H9 (cell line): Measurements from ENCODE around the gene C19orf44. TPM values are rescaled to one million over a fixed set of nuclear protein-coding genes. Genes with fewer than 3 reads are reported as not detected.
A peak's percentile ranks its signal among the peaks of the same experiment; 100 is the strongest.

Experiments
- DNase-seq: peaks from one replicate; pipeline ENCODE4 v3.0.0-alpha.2; 2017
- H2AFZ ChIP-seq: one replicate; pipeline ENCODE4 v1.6.1; 2013; ENCODE audit warnings: mild to moderate bottlenecking, low read length, control low read depth, moderate library complexity
- H2AK5ac ChIP-seq: 2 replicates; pipeline ENCODE4 v1.6.1; 2013; ENCODE audit warnings: low read length, control low read depth, mixed read lengths; ENCODE audit not compliant: insufficient read length
- H2BK120ac ChIP-seq: one replicate; pipeline ENCODE4 v1.6.1; 2013; ENCODE audit warnings: low read depth, mild to moderate bottlenecking, low read length, control low read depth, inconsistent platforms; ENCODE audit not compliant: poor library complexity, severe bottlenecking
- H2BK12ac ChIP-seq: 2 replicates; pipeline ENCODE4 v1.6.1; 2013; ENCODE audit warnings: low read length, control low read depth, mixed read lengths, low read depth; ENCODE audit not compliant: insufficient read length
- H2BK15ac ChIP-seq: 2 replicates; pipeline ENCODE4 v1.6.1; 2013; ENCODE audit warnings: low read depth, low read length, control low read depth
- H2BK20ac ChIP-seq: one replicate; pipeline ENCODE4 v1.6.1; 2013; ENCODE audit warnings: low read depth, mild to moderate bottlenecking, low read length, control low read depth, inconsistent platforms; ENCODE audit not compliant: poor library complexity, severe bottlenecking
- H2BK5ac ChIP-seq: 2 replicates; pipeline ENCODE4 v1.6.1; 2013; ENCODE audit warnings: low read length, control low read depth, mixed read lengths; ENCODE audit not compliant: insufficient read length
- H3K14ac ChIP-seq: 2 replicates; pipeline ENCODE4 v1.6.1; 2013; ENCODE audit warnings: low read length, control low read depth; ENCODE audit not compliant: insufficient read depth
- H3K18ac ChIP-seq: 2 replicates; pipeline ENCODE4 v1.6.1; 2013; ENCODE audit warnings: low read depth, mild to moderate bottlenecking, mixed read lengths, low read length, control low read depth; ENCODE audit not compliant: insufficient read length
- H3K23ac ChIP-seq: 2 replicates; pipeline ENCODE4 v1.6.1; 2013; ENCODE audit warnings: low read length, control low read depth, mixed read lengths, low read depth; ENCODE audit not compliant: insufficient read length
- H3K23me2 ChIP-seq: 2 replicates; pipeline ENCODE4 v1.6.1; 2013; ENCODE audit warnings: low read depth, mild to moderate bottlenecking, mixed read lengths, low read length, control low read depth; ENCODE audit not compliant: insufficient read length, poor library complexity, severe bottlenecking
- H3K27ac ChIP-seq: 2 replicates; pipeline ENCODE4 v1.5.1; 2013; ENCODE audit warnings: low read length, control low read depth, mixed read lengths, low read depth; ENCODE audit not compliant: insufficient read length
- H3K27me3 ChIP-seq: 2 replicates; pipeline ENCODE4 v1.6.1; 2013; ENCODE audit warnings: low read length, control low read depth, inconsistent platforms; ENCODE audit not compliant: insufficient read depth
- H3K4ac ChIP-seq: 2 replicates; pipeline ENCODE4 v1.6.1; 2013; ENCODE audit warnings: low read depth, mild to moderate bottlenecking, control low read depth, inconsistent platforms, low read length, moderate library complexity
- H3K4me1 ChIP-seq: 2 replicates; pipeline ENCODE4 v1.6.1; 2013; ENCODE audit warnings: low read length, control low read depth, inconsistent platforms; ENCODE audit not compliant: insufficient read depth
- H3K4me2 ChIP-seq: 2 replicates; pipeline ENCODE4 v1.6.1; 2013; ENCODE audit warnings: low read length, control low read depth, mixed read lengths; ENCODE audit not compliant: insufficient read length, insufficient read depth
- H3K56ac ChIP-seq: 2 replicates; pipeline ENCODE4 v1.6.1; 2013; ENCODE audit warnings: low read depth, mild to moderate bottlenecking, mixed read lengths, low read length, control low read depth; ENCODE audit not compliant: insufficient read length
- H3K79me1 ChIP-seq: 2 replicates; pipeline ENCODE4 v1.6.1; 2013; ENCODE audit warnings: low read depth, mild to moderate bottlenecking, moderate library complexity, low read length, control low read depth, inconsistent platforms; ENCODE audit not compliant: insufficient read depth, poor library complexity, severe bottlenecking
- H3K79me2 ChIP-seq: 2 replicates; pipeline ENCODE4 v1.6.1; 2013; ENCODE audit warnings: low read length, control low read depth, inconsistent platforms; ENCODE audit not compliant: insufficient read depth
- H3K9ac ChIP-seq: 2 replicates; pipeline ENCODE4 v1.6.1; 2013; ENCODE audit warnings: low read length, control low read depth, mixed read lengths; ENCODE audit not compliant: insufficient read length; ENCODE audit errors: extremely low read depth
- H3K9me3 ChIP-seq: one replicate; pipeline ENCODE4 v1.6.1; 2013; ENCODE audit warnings: low read depth, low read length, inconsistent platforms; ENCODE audit not compliant: control insufficient read depth
- H3T11ph ChIP-seq: one replicate; pipeline ENCODE4 v1.6.1; 2013; ENCODE audit warnings: mild to moderate bottlenecking, low read length, control low read depth, inconsistent platforms
- H4K20me1 ChIP-seq: one replicate; pipeline ENCODE4 v1.6.1; 2013; ENCODE audit not compliant: control insufficient read depth, insufficient read length, insufficient read depth
- H4K5ac ChIP-seq: 2 replicates; pipeline ENCODE4 v1.6.1; 2013; ENCODE audit warnings: low read depth, mild to moderate bottlenecking, mixed read lengths, low read length, control low read depth; ENCODE audit not compliant: insufficient read length
- H4K8ac ChIP-seq: replicated peaks from 2 replicates; pipeline ENCODE4 v1.6.1; 2013; ENCODE audit warnings: low read length, control low read depth, mixed read lengths, low read depth; ENCODE audit not compliant: insufficient read length
- H4K91ac ChIP-seq: 2 replicates; pipeline ENCODE4 v1.6.1; 2013; ENCODE audit warnings: low read depth, mild to moderate bottlenecking, moderate library complexity, mixed read lengths, low read length, control low read depth; ENCODE audit not compliant: insufficient read length
- H3K27ac Mint-ChIP-seq, 3 experiments: 2 replicates in 2 of 3; 3 replicates in 1 of 3; pipeline ENCODE4 v1.8.0; 2020 to 2021; ENCODE audit warnings: mixed read lengths in 3 of 3, mild to moderate bottlenecking in 1 of 3, moderate library complexity in 1 of 3
- H3K27me3 Mint-ChIP-seq: 2 replicates; pipeline ENCODE4 v1.8.0; 2021; ENCODE audit warnings: low read depth, mild to moderate bottlenecking, moderate library complexity, mixed read lengths
- H3K36me3 Mint-ChIP-seq, 3 experiments: 2 replicates in 2 of 3; 3 replicates in 1 of 3; pipeline ENCODE4 v1.8.0; 2020 to 2021; ENCODE audit warnings: low read depth in 3 of 3, mixed read lengths in 3 of 3; ENCODE audit not compliant: insufficient read depth in 1 of 3
- H3K4me1 Mint-ChIP-seq, 2 experiments: 2 replicates each; pipeline ENCODE4 v1.8.0; 2020; ENCODE audit warnings: mixed read lengths in 2 of 2
- H3K4me3 Mint-ChIP-seq, 2 experiments: 2 replicates in 1 of 2; 3 replicates in 1 of 2; pipeline ENCODE4 v1.8.0; 2020 to 2021; ENCODE audit warnings: mild to moderate bottlenecking in 2 of 2, mixed read lengths in 2 of 2, moderate library complexity in 1 of 2
- H3K9me3 Mint-ChIP-seq, 2 experiments: 2 replicates in 1 of 2; 3 replicates in 1 of 2; pipeline ENCODE4 v1.8.0; 2020; ENCODE audit warnings: mild to moderate bottlenecking in 2 of 2, mixed read lengths in 2 of 2, moderate library complexity in 1 of 2
- CTCF ChIP-seq: fragments of 200-600 bp; sonication (generic); conservative IDR thresholded peaks from 3 replicates; pipeline ENCODE4 v1.8.0; 2021; ENCODE audit warnings: antibody characterized with exemption, mild to moderate bottlenecking
- WGBS: extraction: QIAGEN DNeasy Blood & Tissue Kit; methylation state at CpG from one replicate; pipeline ENCODE4 v1.1.7; 2013; ENCODE audit warnings: missing lambda C conversion rate, low lambda C conversion rate, mixed read lengths; ENCODE audit not compliant: insufficient read length; ENCODE audit errors: extremely low coverage; 5-methylcytosine and 5-hydroxymethylcytosine counted together
- total RNA-seq: library from RNA; stranded (reverse); gene quantifications from 2 replicates; pipeline ENCODE4 v1.2.1, GENCODE V29; 2021

Gene C19orf44
- total RNA-seq, 1 experiment from 2014 or later: 6.4 TPM

- Histone ChIP-seq H3T11ph (no peak overlapping the region), H4K5ac (no peak overlapping the region), H4K8ac (no peak overlapping the region), H2BK120ac (no peak overlapping the region), H4K20me1 (no peaks in the 10 kb centered on the region), H3K79me2 (no peaks in the 10 kb centered on the region), H3K27me3 (no peaks in the 10 kb centered on the region), H3K23ac (no peak overlapping the region), H3K4me1 (no peaks in the 10 kb centered on the region), H2BK5ac (no peak overlapping the region), H3K4ac (no peak overlapping the region), H3K79me1 (no peaks in the 10 kb centered on the region), H2BK15ac (no peak overlapping the region), H2BK20ac (no peak overlapping the region), H4K91ac (no peak overlapping the region), H2AFZ (no peak overlapping the region), H3K9me3 (no peaks in the 10 kb centered on the region), H2BK12ac (no peak overlapping the region), H3K56ac (no peak overlapping the region), H3K14ac (no peak overlapping the region), H3K9ac (no peak overlapping the region), H2AK5ac (no peak overlapping the region), H3K23me2 (peaks cover 4% of the 10 kb centered on the region), H3K4me2 (no peak overlapping the region), H3K27ac (no peak overlapping the region), H3K18ac (no peak overlapping the region)
- no peak overlapping the region for H3K27ac Mint-ChIP-seq
- no peaks in the 10 kb centered on the region for H3K36me3 Mint-ChIP-seq
- H3K4me1 Mint-ChIP-seq: peaks cover 0 to 3% of the 10 kb centered on the region in 2 experiments; a peak in 1 of 4 replicates
- peak; percentile 16; the same call in 1 of the 3 replicates for TF ChIP-seq CTCF
- DNase-seq: no peak
- no peak overlapping the region for H3K4me3 Mint-ChIP-seq
- peaks cover 7 to 11% of the 10 kb centered on the region in 2 experiments; a peak in 4 of 5 replicates for H3K9me3 Mint-ChIP-seq
- no CpG with 5 or more reads among the region's 3 CpGs for WGBS
- H3K27me3 Mint-ChIP-seq: peaks cover 1% of the 10 kb centered on the region
Observed at GRCh38 chr19:16476401-16476800, 19.8 kb upstream of the C19orf44 start.
